Heart left ventricle (tissue), 13 donors: ENCODE measurements around the gene RFESD.

Source experiments
- POLR2A ChIP-seq, 2 donors: fragments of 450-650 bp; IDR thresholded peaks; one replicate each; pipeline ENCODE4 v1.6.1; 2017; ENCODE audit warnings: antibody characterized with exemption in 2 of 2, mild to moderate bottlenecking in 2 of 2, moderate library complexity in 2 of 2
- TF ChIP-seq, protein P1 (sequence below), 12 donors: fragments of 200-600 bp; sonication (generic) in 4 of 12; IDR thresholded peaks; one replicate each; pipeline versions ENCODE4 v1.5.0 to v1.8.0; 2018 to 2022; ENCODE audit warnings: antibody characterized with exemption in 12 of 12, mild to moderate bottlenecking in 5 of 12
- donor health status: ischemic (EF 13 %, LVEDD 7.1; RV severe dilation, severe dysfunction).
- donor health status: DM: no; HTN: yes; CAD: no.
- donor health status: DM: no; HTN: no; CAD: no.
- donor health status: ischemic (EF 25% LVEDD 6.9; RV normal size, moderate dysfunction).
- donor health status: ischemic (EF 25% LVEDD 5.7; RV mildly dilated, moderate dysfunction).
- donor health status: ischemic (EF 35%, LVEDD 5.7; RV mildly dilated, moderate dysfunction).
- donor health status: nonischemic (EF 11% LVEDD 7.7; RV severe dilation, severe dysfunction).
- donor health status: DM: yes; HTN: yes; CAD: no.
- donor health status: PGD.
- donor health status: ischemic (EF 29% LVEDD 5.4; RV normal size, mild dysfunction).
- donor health status: nonischemic (EF 23%, LVEDD 6.1; RV moderate dilation, normal function).

DNA sequence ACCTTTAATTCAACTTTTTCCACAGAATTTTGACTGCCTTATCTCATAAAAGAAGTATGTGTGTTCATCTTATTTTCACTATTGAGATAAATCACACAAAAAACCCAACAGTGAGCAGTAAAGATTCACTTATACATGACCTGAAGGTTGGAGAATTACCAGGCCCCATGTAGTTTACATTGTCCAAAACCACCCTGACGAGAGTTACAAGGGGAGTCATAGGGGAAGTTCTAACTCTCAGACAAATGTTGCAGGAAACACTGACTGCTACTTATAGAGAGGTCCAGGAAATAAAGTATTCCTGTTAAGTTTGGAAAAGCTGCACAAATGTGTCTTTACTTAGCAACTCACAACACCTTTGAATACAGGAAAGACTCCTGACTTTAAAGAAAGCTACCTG, 22.2 kb downstream of the RFESD start:
- TF ChIP-seq, protein P1, sequence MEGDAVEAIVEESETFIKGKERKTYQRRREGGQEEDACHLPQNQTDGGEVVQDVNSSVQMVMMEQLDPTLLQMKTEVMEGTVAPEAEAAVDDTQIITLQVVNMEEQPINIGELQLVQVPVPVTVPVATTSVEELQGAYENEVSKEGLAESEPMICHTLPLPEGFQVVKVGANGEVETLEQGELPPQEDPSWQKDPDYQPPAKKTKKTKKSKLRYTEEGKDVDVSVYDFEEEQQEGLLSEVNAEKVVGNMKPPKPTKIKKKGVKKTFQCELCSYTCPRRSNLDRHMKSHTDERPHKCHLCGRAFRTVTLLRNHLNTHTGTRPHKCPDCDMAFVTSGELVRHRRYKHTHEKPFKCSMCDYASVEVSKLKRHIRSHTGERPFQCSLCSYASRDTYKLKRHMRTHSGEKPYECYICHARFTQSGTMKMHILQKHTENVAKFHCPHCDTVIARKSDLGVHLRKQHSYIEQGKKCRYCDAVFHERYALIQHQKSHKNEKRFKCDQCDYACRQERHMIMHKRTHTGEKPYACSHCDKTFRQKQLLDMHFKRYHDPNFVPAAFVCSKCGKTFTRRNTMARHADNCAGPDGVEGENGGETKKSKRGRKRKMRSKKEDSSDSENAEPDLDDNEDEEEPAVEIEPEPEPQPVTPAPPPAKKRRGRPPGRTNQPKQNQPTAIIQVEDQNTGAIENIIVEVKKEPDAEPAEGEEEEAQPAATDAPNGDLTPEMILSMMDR (IDR thresholded peaks at IDR 0.05) = no peak
- TF ChIP-seq POLR2A (IDR thresholded peaks at IDR 0.05) = no peak
